H1 (cell line): ENCODE measurements around the gene ZNF18. TPM values are rescaled to one million over a fixed set of nuclear protein-coding genes. Genes with fewer than 3 reads are reported as not detected.

Source experiments
- CTCF ChIA-PET: fragments of 300-600 bp; sonication (Branson Sonifier 250); formaldehyde crosslinking; loops from one replicate; lab custom pipeline; 2021; ENCODE audit not compliant: partially characterized antibody; lab: Charles Lee
- POLR2A ChIA-PET: fragments of 300-600 bp; sonication (Branson Sonifier 250); formaldehyde crosslinking; loops from one replicate; lab custom pipeline; 2021; ENCODE audit warnings: inconsistent platforms; ENCODE audit not compliant: partially characterized antibody; lab: Charles Lee
- DNase-seq, 2 experiments: peaks; one replicate each; pipeline versions ENCODE4 v3.0.0 to v3.0.0-alpha.2; 2010 to 2022; ENCODE audit warnings: low spot score in 2 of 2, low read depth in 1 of 2, mixed read lengths in 1 of 2
- FAIRE-seq: peaks from 2 replicates; lab custom pipeline; 2011; peaks lifted over from hg19 to GRCh38; lab: Jason Lieb, UNC
- H2AFZ ChIP-seq: 2 replicates; pipeline ENCODE4 v1.8.1; 2012; ENCODE audit warnings: low read length, inconsistent platforms
- H2AK5ac ChIP-seq: 2 replicates; pipeline ENCODE4 v1.6.1; 2013; ENCODE audit warnings: low read depth, low read length
- H2BK120ac ChIP-seq: replicated peaks from 2 replicates; pipeline ENCODE3; 2013; ENCODE audit warnings: low read depth, low read length, inconsistent platforms
- H2BK12ac ChIP-seq: 2 replicates; pipeline ENCODE4 v1.6.1; 2013; ENCODE audit warnings: low read depth, low read length
- H2BK15ac ChIP-seq: 2 replicates; pipeline ENCODE4 v1.6.1; 2013; ENCODE audit warnings: low read length
- H2BK20ac ChIP-seq: 2 replicates; pipeline ENCODE4 v1.6.1; 2013; ENCODE audit warnings: low read length
- H2BK5ac ChIP-seq: 2 replicates; pipeline ENCODE4 v1.6.1; 2013; ENCODE audit warnings: low read depth, low read length
- H3K14ac ChIP-seq: 2 replicates; pipeline ENCODE4 v1.6.1; 2013; ENCODE audit warnings: inconsistent platforms; ENCODE audit not compliant: insufficient read length
- H3K18ac ChIP-seq: 2 replicates; pipeline ENCODE4 v1.6.1; 2013; ENCODE audit warnings: low read length; ENCODE audit errors: extremely low read depth
- H3K23ac ChIP-seq: 2 replicates; pipeline ENCODE4 v1.6.1; 2013; ENCODE audit warnings: inconsistent platforms; ENCODE audit not compliant: insufficient read length
- H3K23me2 ChIP-seq: 2 replicates; pipeline ENCODE4 v1.6.1; 2013; ENCODE audit warnings: low read depth, low read length
- H3K27ac ChIP-seq: 2 replicates; pipeline ENCODE4 v1.6.1; 2011; ENCODE audit warnings: low read depth, low read length, inconsistent platforms
- H3K27me3 ChIP-seq, 4 experiments: replicated peaks in 1 of 4; 1 replicate in 1 of 4; 2 replicates in 3 of 4; pipeline versions ENCODE4 v1.6.1 to v1.8.1; 2011 to 2013; ENCODE audit warnings: low read length in 3 of 4, mild to moderate bottlenecking in 3 of 4, inconsistent platforms in 2 of 4, mixed read lengths in 2 of 4, moderate library complexity in 1 of 4; ENCODE audit not compliant: control insufficient read depth in 3 of 4, insufficient read depth in 3 of 4; ENCODE audit errors: extremely low read depth in 1 of 4
- H3K36me3 ChIP-seq, 4 experiments: 2 replicates each; pipeline versions ENCODE4 v1.6.1 to v1.8.1; 2011 to 2013; ENCODE audit warnings: mild to moderate bottlenecking in 4 of 4, low read length in 3 of 4, moderate library complexity in 2 of 4, control low read depth in 1 of 4, inconsistent platforms in 1 of 4; ENCODE audit not compliant: insufficient read depth in 4 of 4, control insufficient read depth in 2 of 4
- H3K4ac ChIP-seq: replicated peaks from 2 replicates; pipeline ENCODE3; 2013; ENCODE audit warnings: low read length, low read depth, mixed read lengths, inconsistent platforms; ENCODE audit not compliant: insufficient read length
- H3K4me1 ChIP-seq, 4 experiments: replicated peaks in 1 of 4; 1 replicate in 1 of 4; 2 replicates in 3 of 4; pipeline versions ENCODE4 v1.6.1 to v1.8.1; 2011 to 2013; ENCODE audit warnings: low read length in 3 of 4, inconsistent platforms in 2 of 4, mixed read lengths in 1 of 4; ENCODE audit not compliant: insufficient read depth in 4 of 4, control insufficient read depth in 3 of 4
- H3K4me2 ChIP-seq, 2 experiments: 2 replicates each; pipeline versions ENCODE4 v1.6.1 to v1.8.1; 2011 to 2013; ENCODE audit warnings: low read depth in 2 of 2, low read length in 2 of 2, control low read depth in 1 of 2, inconsistent platforms in 1 of 2, mild to moderate bottlenecking in 1 of 2; ENCODE audit not compliant: insufficient read depth in 1 of 2
- H3K4me3 ChIP-seq, 4 experiments: fragments of 200-600, 300-600 bp in 1 of 4; sonication (generic), shearing (Covaris generic), sonication (Bioruptor Twin) in 1 of 4; 2 replicates each; pipeline versions ENCODE4 v1.5.1 to v1.8.1; 2011 to 2016; ENCODE audit warnings: low read length in 4 of 4, low read depth in 3 of 4, control low read depth in 2 of 4, inconsistent platforms in 2 of 4, mild to moderate bottlenecking in 2 of 4, mixed read lengths in 1 of 4, moderate library complexity in 1 of 4; ENCODE audit not compliant: insufficient read depth in 2 of 4; ENCODE audit errors: extremely low read depth in 1 of 4
- H3K56ac ChIP-seq: replicated peaks from 2 replicates; pipeline ENCODE3; 2013; ENCODE audit warnings: low read depth, mild to moderate bottlenecking, mixed read lengths, low read length, inconsistent platforms; ENCODE audit not compliant: insufficient read length
- H3K79me1 ChIP-seq: 2 replicates; pipeline ENCODE4 v1.6.1; 2013; ENCODE audit warnings: low read depth, low read length, control low read depth
- H3K79me2 ChIP-seq, 2 experiments: 2 replicates each; pipeline versions ENCODE4 v1.6.1 to v1.8.1; 2012 to 2013; ENCODE audit warnings: low read length in 2 of 2, mild to moderate bottlenecking in 2 of 2, inconsistent platforms in 1 of 2; ENCODE audit not compliant: insufficient read depth in 2 of 2, control insufficient read depth in 1 of 2
- H3K9ac ChIP-seq, 4 experiments: replicated peaks in 1 of 4; 1 replicate in 1 of 4; 2 replicates in 3 of 4; pipeline versions ENCODE4 v1.6.1 to v1.8.1; 2011 to 2013; ENCODE audit warnings: low read depth in 3 of 4, low read length in 3 of 4, control low read depth in 2 of 4, mild to moderate bottlenecking in 2 of 4, moderate library complexity in 2 of 4, inconsistent platforms in 1 of 4; ENCODE audit errors: extremely low read depth in 1 of 4
- H3K9me3 ChIP-seq, 2 experiments: 2 replicates each; pipeline versions ENCODE4 v1.6.1 to v1.8.1; 2012 to 2013; ENCODE audit warnings: mild to moderate bottlenecking in 2 of 2, moderate library complexity in 2 of 2, control low read depth in 1 of 2, inconsistent platforms in 1 of 2, low read depth in 1 of 2, low read length in 1 of 2, mixed read lengths in 1 of 2; ENCODE audit not compliant: insufficient read depth in 2 of 2
- H4K20me1 ChIP-seq, 2 experiments: replicated peaks in 1 of 2; 2 replicates each; pipeline versions ENCODE3 to v1.8.1; 2011 to 2013; ENCODE audit warnings: inconsistent platforms in 2 of 2, low read length in 2 of 2, mild to moderate bottlenecking in 1 of 2; ENCODE audit not compliant: insufficient read depth in 2 of 2, control insufficient read depth in 1 of 2
- H4K5ac ChIP-seq: 2 replicates; pipeline ENCODE4 v1.6.1; 2013; ENCODE audit warnings: low read length, low read depth, mixed read lengths, inconsistent platforms; ENCODE audit not compliant: insufficient read length
- H4K8ac ChIP-seq: 2 replicates; pipeline ENCODE4 v1.8.0; 2013; ENCODE audit warnings: mild to moderate bottlenecking, moderate library complexity, low read length, inconsistent platforms; ENCODE audit not compliant: insufficient read depth; ENCODE audit errors: extremely low read depth
- H4K91ac ChIP-seq: replicated peaks from 2 replicates; pipeline ENCODE3; 2013; ENCODE audit warnings: low read length, mixed read lengths, inconsistent platforms; ENCODE audit not compliant: insufficient read length
- BRCA1 ChIP-seq: IDR thresholded peaks from 2 replicates; pipeline ENCODE4 v1.6.1; 2012; ENCODE audit warnings: low read depth, low read length, improper control_type of control experiment
- CBX8 ChIP-seq: fragments of 300-800, 300-1000 bp; sonication (generic); IDR thresholded peaks from 2 replicates; pipeline ENCODE4 v1.7.1; 2016; ENCODE audit warnings: low read depth, low read length, borderline replicate concordance
- CEBPB ChIP-seq: IDR thresholded peaks from 2 replicates; pipeline ENCODE4 v1.6.1; 2012; ENCODE audit warnings: low read depth, low read length
- CTBP2 ChIP-seq: IDR thresholded peaks from 2 replicates; pipeline ENCODE4 v1.7.0; 2011; ENCODE audit warnings: borderline replicate concordance, mild to moderate bottlenecking, moderate library complexity, mixed read lengths, low read length; ENCODE audit not compliant: insufficient read depth, insufficient read length
- GABPA ChIP-seq: IDR thresholded peaks from 2 replicates; pipeline ENCODE4 v1.6.1; 2011; ENCODE audit warnings: mild to moderate bottlenecking, low read length, moderate library complexity, borderline replicate concordance; ENCODE audit not compliant: insufficient read depth
- JUND ChIP-seq: IDR thresholded peaks from 2 replicates; pipeline ENCODE4 v1.6.1; 2011; ENCODE audit warnings: mild to moderate bottlenecking, improper control_type of control experiment, low read length
- KDM1A ChIP-seq: fragments of 200-600, 300-600 bp; sonication (generic); IDR thresholded peaks from 2 replicates; pipeline ENCODE4 v1.7.1; 2016; ENCODE audit warnings: mild to moderate bottlenecking, low read length, borderline replicate concordance
- MAFK ChIP-seq: IDR thresholded peaks from 2 replicates; pipeline ENCODE4 v1.6.1; 2012; ENCODE audit warnings: low read depth, mild to moderate bottlenecking, improper control_type of control experiment, low read length
- PHF8 ChIP-seq: fragments of 200-600 bp; sonication (generic); conservative IDR thresholded peaks from 2 replicates; pipeline ENCODE4 v1.7.1; 2012; ENCODE audit warnings: low read depth, mild to moderate bottlenecking, inconsistent platforms, low read length, moderate library complexity
- SIRT6 ChIP-seq: IDR thresholded peaks from one replicate; pipeline ENCODE4 v1.7.1; 2012; ENCODE audit warnings: low read length, inconsistent platforms
- SP1 ChIP-seq: IDR thresholded peaks from 2 replicates; pipeline ENCODE4 v1.6.1; 2011; ENCODE audit warnings: low read depth, low read length
- SUZ12 ChIP-seq: fragments of 200-600 bp; sonication (generic); IDR thresholded peaks from 2 replicates; pipeline ENCODE4 v1.6.1; 2012; ENCODE audit warnings: mild to moderate bottlenecking, inconsistent platforms, low read length, moderate library complexity, mixed read lengths
- WGBS, 2 experiments: shearing (Covaris generic) in 1 of 2; methylation state at CpG; one replicate each; pipeline versions ENCODE4 v1.1.6 to v1.1.7; 2013 to 2015; ENCODE audit warnings: low lambda C conversion rate in 2 of 2, mixed read lengths in 2 of 2, inconsistent platforms in 1 of 2, low coverage in 1 of 2, missing lambda C conversion rate in 1 of 2; ENCODE audit not compliant: insufficient replicate concordance in 2 of 2, insufficient coverage in 1 of 2, insufficient read length in 1 of 2; ENCODE audit errors: extremely low coverage in 1 of 2, missing lambda C conversion rate in 1 of 2; 5-methylcytosine and 5-hydroxymethylcytosine counted together
- polyA plus RNA-seq, 7 experiments: library from polyadenylated mRNA; depleted of rRNA in 3 of 7; stranded (reverse) in 5 of 7; unstranded in 2 of 7; fragments of >200 nt in 5 of 7; fragments of 200-250 nt in 2 of 7; gene quantifications; 1 replicate in 5 of 7; 2 replicates in 1 of 7; 4 replicates in 1 of 7; pipeline versions ENCODE4 v1.2.1 to v1.2.3, GENCODE V29; 2011 to 2013; ENCODE audit warnings: missing spikeins in 2 of 7, mixed read lengths in 2 of 7
- total RNA-seq: library from RNA; stranded (reverse); fragmentation: NEBNext Ultra II Directional; extraction: Animal tissue kit (Norgen Biotek cat#: 25700); gene quantifications from 2 replicates; pipeline ENCODE4 v1.2.1, GENCODE V29; 2021
- TF ChIP-seq, protein P1 (sequence below): IDR thresholded peaks from 2 replicates; pipeline ENCODE4 v1.6.1; 2012; ENCODE audit warnings: inconsistent platforms

Gene ZNF18
- total and polyA plus RNA-seq, 2 of the 8 experiments (the other 6 are each of a cell fraction or from before 2014, with no cell fraction given), result 3.0 to 9.9 TPM

DNA sequence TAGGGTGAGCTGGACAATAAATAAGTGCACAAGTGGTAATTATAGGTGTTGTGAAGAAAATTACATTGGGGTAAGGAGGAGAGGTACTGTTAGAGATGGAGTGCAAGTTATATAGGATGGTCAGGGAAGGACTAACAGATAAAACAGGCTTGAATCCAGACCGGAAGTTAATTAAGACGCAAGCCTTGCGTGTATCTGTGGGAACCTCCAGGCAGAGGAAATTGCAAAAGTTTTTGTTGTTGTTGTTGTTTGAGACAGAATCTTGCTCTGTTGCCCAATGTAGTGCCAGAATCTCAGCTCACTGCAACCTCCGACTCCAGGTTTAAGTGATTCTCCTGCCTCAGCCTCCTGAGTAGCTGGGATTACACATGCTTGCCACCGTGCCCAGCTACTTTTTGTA lies 2.4 kb upstream of the ZNF18 start:
- Histone ChIP-seq H3K4me2 (no peak overlapping the region), H2BK20ac (no peak overlapping the region), H3K23me2 (peaks cover 7% of the 10 kb centered on the region), H3K9me3 (no peaks in the 10 kb centered on the region), H3K36me3 (no peaks in the 10 kb centered on the region), H3K4ac (no peak overlapping the region), H2AFZ (no peak overlapping the region), H4K5ac (no peak overlapping the region), H4K91ac (no peak overlapping the region), H2BK5ac (no peak overlapping the region), H3K23ac (no peak overlapping the region), H3K4me3 (no peak overlapping the region), H2BK12ac (no peak overlapping the region), H2BK15ac (no peak overlapping the region), H3K4me1 (0 out of 7 replicates have a peak, but pooled peaks cover 0 to 4% (median under 1%) of the 10 kb centered on the region in 4 experiments), H3K9ac (no peak overlapping the region), H4K8ac (no peak overlapping the region), H3K56ac (no peak overlapping the region), H3K79me2 (0 out of 4 replicates have a peak, but pooled peaks cover 0 to 6% of the 10 kb centered on the region in 2 experiments), H2AK5ac (no peak overlapping the region), H3K27ac (no peak overlapping the region), H4K20me1 (no peaks in the 10 kb centered on the region), H2BK120ac (no peak overlapping the region), H3K18ac (no peak overlapping the region), H3K79me1 (no peaks in the 10 kb centered on the region), H3K14ac (no peak overlapping the region), H3K27me3 (no peaks in the 10 kb centered on the region)
- CTCF ChIA-PET, result interaction anchor here (1.0 kb wide), 1 partner anchor 64 kb away, joined by 3 read pairs; no protein-coding TSS in a partner anchor
- POLR2A ChIA-PET, result interaction anchor here (1.8 to 3.4 kb wide), 2 partner anchors 21 to 62 kb away, joined by 4 to 49 read pairs; partner anchors contain the start of gene MAP2K4
- FAIRE-seq, result no peak
- no peak for DNase-seq
- 88% methylated on average over 5 of the region's 5 CpGs; no CpG with 5 or more reads in 1 of the 2 experiments for WGBS, 2 experiments
- TF ChIP-seq SIRT6 (no peak), BRCA1 (no peak), CBX8 (no peak), SP1 (no peak), SUZ12 (no peak), GABPA (no peak), PHF8 (no peak), MAFK (no peak), CEBPB (no peak), CTBP2 (no peak), JUND (no peak), KDM1A (no peak)
- TF ChIP-seq, protein P1, sequence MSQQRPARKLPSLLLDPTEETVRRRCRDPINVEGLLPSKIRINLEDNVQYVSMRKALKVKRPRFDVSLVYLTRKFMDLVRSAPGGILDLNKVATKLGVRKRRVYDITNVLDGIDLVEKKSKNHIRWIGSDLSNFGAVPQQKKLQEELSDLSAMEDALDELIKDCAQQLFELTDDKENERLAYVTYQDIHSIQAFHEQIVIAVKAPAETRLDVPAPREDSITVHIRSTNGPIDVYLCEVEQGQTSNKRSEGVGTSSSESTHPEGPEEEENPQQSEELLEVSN, result no peak
